ENCODE results near the gene SCFD1.

GRCh38 chr14:30632730-30633129 is 10.6 kb downstream of the SCFD1 start:
- TF ChIP-seq CTCF (IDR thresholded peaks at IDR 0.05) (no peak), POLR2A (IDR thresholded peaks at IDR 0.05) (no peak)
